HG03097 (cell line): ENCODE results near the gene MCF2L.
"Not testable (repeated sequence)": the region's sequence is repeated elsewhere in the genome, so short reads cannot be mapped to it uniquely, and the experiment has no call there.

Experiments used
- ATAC-seq: cut with Tn5 transposase; IDR thresholded peaks from one replicate; pipeline ENCODE4 v1.9.1; 2021; ENCODE audit not compliant: unreplicated experiment, low FRiP score

MCF2L gene

DNA sequence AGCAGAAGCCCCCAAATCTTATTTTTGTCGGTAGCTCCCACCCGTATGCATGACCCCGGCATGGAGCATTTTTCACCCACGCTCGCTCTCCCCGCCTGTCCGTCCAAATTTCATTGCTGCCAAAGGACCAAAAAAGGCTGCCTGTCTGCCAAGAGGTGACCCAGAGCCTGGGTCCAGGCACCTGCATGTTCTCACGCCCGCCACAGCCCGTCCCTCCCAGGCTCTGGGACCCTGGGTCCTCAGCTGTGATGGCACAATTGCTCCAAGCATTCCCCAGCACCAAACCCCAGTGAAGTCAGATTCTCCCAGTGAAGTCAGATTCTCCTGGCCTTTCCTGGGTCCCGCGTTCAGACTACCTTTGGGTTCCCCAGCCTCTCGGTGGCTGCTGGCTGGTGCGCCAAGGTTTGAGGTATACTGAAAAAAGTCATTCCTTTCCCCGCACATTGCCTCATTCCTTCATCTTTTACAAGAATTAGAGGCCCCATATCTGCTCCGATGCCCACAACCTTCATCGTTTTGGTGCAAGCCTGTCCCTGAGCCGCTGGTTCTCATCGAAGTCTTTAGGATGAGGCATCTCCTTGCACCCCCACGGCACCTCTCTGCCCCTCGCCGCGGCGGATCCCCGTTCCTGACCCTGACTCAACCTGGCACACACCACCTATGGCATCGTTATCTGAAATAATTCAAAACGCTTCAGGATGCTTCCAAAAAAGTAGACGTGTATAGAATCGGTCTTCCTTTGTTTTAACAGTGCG lies 77.3 kb downstream of the MCF2L start:
- no peak for ATAC-seq

- ATAC-seq: no peak
Observed at GRCh38 chr13:113046883-113047244, 77.8 kb downstream of the MCF2L start.

DNA sequence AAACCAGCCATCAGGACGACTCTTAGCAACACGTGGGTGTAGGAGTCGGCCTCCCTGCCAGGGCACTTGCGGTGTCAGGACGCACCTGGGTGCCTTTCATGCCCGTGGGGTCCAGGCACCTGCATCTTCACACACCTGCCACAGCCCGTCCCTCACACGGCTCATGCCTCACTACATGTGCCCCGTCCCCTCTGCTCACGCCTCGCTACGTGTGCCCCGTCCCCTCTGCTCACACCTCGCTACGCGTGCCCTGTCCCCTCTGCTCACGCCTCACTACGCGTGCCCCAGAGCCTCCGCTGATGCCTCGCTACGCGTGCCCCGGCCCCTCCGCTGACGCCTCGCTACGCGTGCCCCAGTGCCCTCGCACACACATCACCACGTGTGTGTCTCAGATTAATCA lies 78.6 kb downstream of the MCF2L start:
- ATAC-seq: no peak

- no peak for ATAC-seq
Observed at GRCh38 chr13:113048766-113049165, 79.8 kb downstream of the MCF2L start.

GRCh38 chr13:113049521-113049941 lies 80.5 kb downstream of the MCF2L start:
- ATAC-seq: no peak

- ATAC-seq: no peak
Observed at GRCh38 chr13:113049981-113050380, 81.0 kb downstream of the MCF2L start.

- no peak for ATAC-seq
Observed at GRCh38 chr13:113050734-113051431, 81.9 kb downstream of the MCF2L start.

- ATAC-seq: no peak
Observed at GRCh38 chr13:113051641-113052040, 82.6 kb downstream of the MCF2L start.

DNA sequence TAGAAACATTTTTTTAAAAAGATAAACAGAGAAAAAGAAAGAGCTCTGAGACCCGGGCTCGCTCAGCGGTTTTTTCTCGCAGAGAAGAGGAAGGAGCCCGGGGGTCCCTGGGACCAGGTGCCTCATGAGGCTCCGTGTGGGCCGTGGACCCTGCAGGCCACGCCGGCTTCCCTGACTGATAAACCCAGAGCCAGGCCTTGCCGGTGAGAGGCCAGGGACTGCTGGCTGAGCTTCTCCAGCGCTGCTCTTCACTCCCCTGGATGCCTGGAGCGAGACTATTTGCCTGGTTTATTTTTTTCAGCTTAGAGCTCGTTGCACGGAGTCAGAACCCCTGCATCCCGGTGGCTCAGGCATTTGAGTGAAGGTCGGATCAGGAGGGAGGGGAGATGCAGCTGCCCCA lies 83.2 kb downstream of the MCF2L start:
- ATAC-seq: no peak

GRCh38 chr13:113052971-113053370 lies 84.0 kb downstream of the MCF2L start:
- ATAC-seq: no peak

- ATAC-seq: no peak
Observed at GRCh38 chr13:113053376-113053775, 84.4 kb downstream of the MCF2L start.

DNA sequence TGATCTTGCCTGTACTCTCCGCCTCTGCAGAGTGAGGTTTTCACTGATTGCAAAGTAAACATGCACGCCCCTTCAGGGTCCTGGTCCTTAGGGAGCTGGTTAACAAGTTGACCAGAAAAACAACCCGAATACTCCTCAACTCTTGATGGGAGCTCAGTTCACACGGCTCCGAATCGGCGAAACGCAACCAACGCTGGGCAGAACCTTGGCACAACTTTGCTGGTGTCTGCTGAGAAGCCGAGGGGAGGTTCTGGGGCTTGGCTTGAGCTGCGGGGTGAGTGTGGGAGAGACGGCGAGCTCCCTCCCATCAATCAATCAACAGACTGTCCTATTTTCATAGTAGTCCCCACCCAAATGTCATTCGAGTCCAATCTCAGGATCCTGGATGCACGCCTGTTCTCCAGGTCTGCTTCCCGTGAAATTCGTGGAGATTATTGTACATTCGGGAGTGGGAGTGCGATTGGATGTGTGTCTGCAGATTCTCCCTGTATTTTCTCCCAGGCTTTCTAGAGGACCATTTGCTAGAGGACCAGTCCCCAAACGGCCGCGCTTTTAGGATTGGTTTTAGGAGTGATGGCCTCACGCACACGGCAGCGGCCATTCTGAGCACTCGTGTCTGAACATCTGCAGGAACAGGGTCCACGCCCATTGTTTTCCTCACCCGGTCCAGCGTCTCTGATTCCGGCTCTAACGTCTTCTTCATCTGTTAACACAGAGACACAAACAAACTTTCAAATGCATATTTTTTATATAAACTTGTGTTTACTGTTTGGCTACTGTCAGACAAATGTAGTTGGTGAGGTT lies 85.0 kb downstream of the MCF2L start:
- no peak for ATAC-seq

- ATAC-seq: no peak
Observed at GRCh38 chr13:113057084-113057483, 88.1 kb downstream of the MCF2L start.

- ATAC-seq: not testable (repeated sequence)
Observed at GRCh38 chr13:113057559-113057958, 88.5 kb downstream of the MCF2L start.

- ATAC-seq: no peak
Observed at GRCh38 chr13:113058129-113058987, 89.3 kb downstream of the MCF2L start.

DNA sequence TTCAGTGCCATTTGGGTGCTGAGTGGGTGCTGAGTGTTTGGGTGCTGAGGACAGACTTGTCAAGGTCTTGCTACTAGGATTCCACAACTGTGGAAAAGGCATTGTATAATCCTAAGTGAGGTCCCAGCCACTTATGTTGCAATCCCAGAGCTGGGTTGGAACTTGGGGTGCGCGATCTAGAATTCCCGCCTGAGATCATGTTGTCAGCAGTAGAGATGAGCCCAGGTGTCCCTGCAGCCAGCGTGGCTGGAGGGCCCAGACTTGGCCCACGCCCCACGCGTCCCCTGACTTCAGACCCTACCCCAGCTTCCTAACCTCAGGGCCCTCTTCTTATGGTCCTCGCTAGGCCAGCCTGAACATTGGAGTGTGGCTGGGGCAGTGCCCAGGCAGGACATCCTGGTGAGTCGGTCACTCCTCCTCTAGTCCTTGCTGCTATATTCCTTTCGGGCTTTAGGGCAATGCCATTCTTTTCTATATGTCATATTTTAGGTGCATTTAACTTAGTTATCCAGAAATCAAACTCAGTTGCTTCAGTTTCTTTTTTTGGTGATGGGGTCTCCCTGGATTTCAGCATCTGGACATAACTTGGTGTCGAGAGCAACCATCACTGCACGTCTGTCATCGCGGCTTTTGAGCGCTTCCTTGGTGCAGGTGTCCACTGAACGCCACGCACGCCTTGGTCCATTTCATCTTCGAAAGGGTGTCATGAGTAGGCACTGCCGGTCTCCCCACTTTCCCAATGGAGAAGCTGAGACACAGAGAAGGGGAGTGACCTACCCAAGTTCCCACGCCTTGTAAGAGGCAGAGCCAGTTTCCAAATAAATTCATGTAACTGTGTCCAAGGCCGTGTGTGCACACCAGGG lies 90.2 kb downstream of the MCF2L start:
- no peak for ATAC-seq

- no peak for ATAC-seq
Observed at GRCh38 chr13:113059891-113060290, 90.9 kb downstream of the MCF2L start.

DNA sequence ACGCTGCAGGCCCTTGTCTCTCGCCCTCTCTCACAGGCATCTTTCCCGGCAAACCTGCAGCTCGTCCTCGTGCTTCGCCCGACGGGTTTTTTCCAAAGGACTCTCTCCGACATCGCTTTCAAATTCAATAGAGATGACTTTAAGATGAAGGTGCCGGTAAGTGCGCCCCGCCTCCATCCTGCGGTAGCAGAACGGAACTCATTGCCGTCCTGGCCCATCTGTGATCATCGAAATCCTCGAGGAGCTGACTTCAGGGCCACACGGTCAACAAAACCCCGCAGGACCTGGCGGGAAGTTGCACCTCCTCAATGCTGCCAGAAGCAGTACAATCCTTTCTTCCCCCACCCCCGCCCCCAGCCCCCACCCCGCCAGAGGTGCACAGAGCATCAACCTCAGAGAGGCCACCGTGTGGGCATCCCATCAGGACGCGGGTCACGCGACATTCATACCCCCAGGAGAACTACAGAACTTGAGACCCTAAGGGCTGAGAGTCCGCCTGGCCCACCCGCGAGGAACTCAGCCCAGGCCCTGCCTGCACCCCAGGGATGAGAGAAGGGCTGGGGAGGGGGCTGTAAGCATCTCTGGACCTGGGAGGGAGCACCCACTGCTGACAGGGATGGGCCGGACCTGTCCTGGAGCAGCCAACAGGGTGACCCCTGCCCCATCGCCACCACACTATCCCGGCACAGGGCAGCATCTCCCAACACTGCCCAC lies 91.7 kb downstream of the MCF2L start:
- ATAC-seq: no peak

- ATAC-seq: no peak
Observed at GRCh38 chr13:113061271-113061625, 92.2 kb downstream of the MCF2L start.
